ENCODE measurements around the gene ABCB10. TPM values are rescaled to one million over a fixed set of nuclear protein-coding genes. Genes with fewer than 3 reads are reported as not detected.
"Not testable (repeated sequence)": the region's sequence is repeated elsewhere in the genome, so short reads cannot be mapped to it uniquely, and the experiment has no call there.

The ABCB10 gene
- total RNA-seq, 2 experiments from 2014 or later, result 18.9 to 19.1 TPM

DNA sequence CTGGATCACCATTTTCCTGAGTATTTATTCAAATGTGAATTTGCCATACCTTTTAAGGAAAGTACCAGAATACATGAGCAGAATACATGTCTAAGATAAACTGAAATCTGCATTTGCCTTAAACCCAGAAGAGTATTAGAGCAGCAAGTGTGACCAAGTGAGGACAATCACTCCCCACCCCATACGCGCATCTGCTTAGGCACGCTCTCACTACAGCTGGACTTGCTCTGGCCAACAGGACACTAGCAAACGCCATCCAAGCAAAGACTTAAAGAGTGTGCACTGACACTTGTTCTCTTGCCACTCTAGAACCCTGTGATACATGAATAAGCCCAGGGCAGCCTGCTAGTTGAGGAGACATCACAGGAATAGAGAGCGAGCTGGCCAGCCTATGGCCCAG, 76.0 kb downstream of the ABCB10 start:
- Mint-ChIP-seq H3K27ac (no peak overlapping the region), H3K4me3 (no peak overlapping the region), H3K36me3 (ENCODE audit: low read depth) (peaks cover 35% of the 10 kb centered on the region), H3K9me3 (no peaks in the 10 kb centered on the region), H3K4me1 (ENCODE audit: low read depth) (no peaks in the 10 kb centered on the region), H3K27me3 (ENCODE audit: low read depth) (no peaks in the 10 kb centered on the region)
- DNase-seq, result no peak
- intact Hi-C loops (cut with micrococcal nuclease), result loop anchor here (1.0 kb wide), 1 partner anchor 224 kb away; no protein-coding TSS in a partner anchor
- CTCF ChIA-PET, result interaction anchor here (0.6 to 3.6 kb wide), 13 partner anchors 9 to 229 kb away, joined by 3 to 54 read pairs (median 4); no protein-coding TSS in a partner anchor

DNA sequence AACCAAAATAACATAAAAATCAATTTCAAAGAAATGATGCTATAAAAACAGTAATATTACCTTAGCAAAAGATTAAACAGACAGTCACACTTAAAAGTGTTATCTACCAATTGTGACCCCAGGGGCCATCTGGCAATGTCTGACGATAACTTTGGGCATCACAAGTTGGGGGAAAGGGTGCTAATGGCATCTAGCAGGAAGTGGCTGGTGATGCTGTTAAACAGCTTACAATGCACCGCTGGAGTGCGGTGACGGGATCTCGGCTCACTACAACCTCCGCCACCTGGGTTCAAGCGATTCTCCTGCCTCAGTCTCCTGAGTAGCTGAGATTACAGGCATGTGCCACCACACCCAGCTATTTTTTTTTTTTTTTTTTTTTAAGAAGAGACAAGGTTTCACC, 78.0 kb downstream of the ABCB10 start:
- no peak for DNase-seq
- H3K27ac Mint-ChIP-seq, result no peak overlapping the region
- intact Hi-C loops (cut with micrococcal nuclease), result no loop called here
- no peak overlapping the region for H3K4me3 Mint-ChIP-seq
- CTCF ChIA-PET, result interaction anchor here (0.6 to 2.2 kb wide), 7 partner anchors 8 to 754 kb away, joined by 3 to 11 read pairs (median 4); no protein-coding TSS in a partner anchor
- no peaks in the 10 kb centered on the region for H3K9me3 Mint-ChIP-seq
- no peaks in the 10 kb centered on the region for H3K27me3 Mint-ChIP-seq (ENCODE audit: low read depth)
- no peaks in the 10 kb centered on the region for H3K4me1 Mint-ChIP-seq (ENCODE audit: low read depth)
- peaks cover 26% of the 10 kb centered on the region for H3K36me3 Mint-ChIP-seq (ENCODE audit: low read depth)

- H3K9me3 Mint-ChIP-seq, result no peaks in the 10 kb centered on the region
- no peak for DNase-seq
- H3K27me3 Mint-ChIP-seq (ENCODE audit: low read depth), result no peaks in the 10 kb centered on the region
- H3K27ac Mint-ChIP-seq, result no peak overlapping the region
- peaks cover 25% of the 10 kb centered on the region for H3K36me3 Mint-ChIP-seq (ENCODE audit: low read depth)
- intact Hi-C loops (cut with micrococcal nuclease), result no loop called here
- no peaks in the 10 kb centered on the region for H3K4me1 Mint-ChIP-seq (ENCODE audit: low read depth)
- H3K4me3 Mint-ChIP-seq, result no peak overlapping the region
- CTCF ChIA-PET, result interaction anchor here (0.6 to 1.7 kb wide), 5 partner anchors 11 to 754 kb away, joined by 3 to 6 read pairs (median 4); no protein-coding TSS in a partner anchor
Observed at GRCh38 chr1:229479660-229480399, 78.7 kb downstream of the ABCB10 start.

GRCh38 chr1:229478852-229479251, 79.7 kb downstream of the ABCB10 start:
- Mint-ChIP-seq H3K9me3 (no peaks in the 10 kb centered on the region), H3K27me3 (ENCODE audit: low read depth) (no peaks in the 10 kb centered on the region), H3K27ac (no peak overlapping the region), H3K36me3 (ENCODE audit: low read depth) (peaks cover 28% of the 10 kb centered on the region), H3K4me1 (ENCODE audit: low read depth) (no peaks in the 10 kb centered on the region), H3K4me3 (no peak overlapping the region)
- CTCF ChIA-PET, result interaction anchor here (0.7 to 1.1 kb wide), 2 partner anchors 38 to 220 kb away, joined by 3 read pairs; no protein-coding TSS in a partner anchor
- no peak for DNase-seq
- intact Hi-C loops (cut with micrococcal nuclease), result no loop called here

DNA sequence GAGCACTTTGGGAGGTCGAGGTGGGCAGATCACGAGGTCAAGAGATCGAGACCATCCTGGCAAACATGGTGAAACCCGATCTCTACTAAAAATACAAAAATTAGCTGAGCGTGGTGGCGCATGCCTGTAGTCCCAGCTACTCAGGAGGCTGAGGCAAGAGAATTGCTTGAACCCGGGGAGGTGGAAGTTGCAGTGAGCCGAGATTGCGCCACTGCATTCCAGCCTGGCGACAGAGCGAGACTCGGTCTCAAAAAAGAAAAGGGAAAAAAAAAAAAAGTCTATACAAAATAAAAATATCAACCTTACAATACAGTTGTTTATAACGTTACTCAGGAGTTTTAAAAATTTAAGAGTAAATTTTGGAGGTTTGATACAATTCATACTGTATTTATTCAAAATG, 82.6 kb downstream of the ABCB10 start:
- H3K36me3 Mint-ChIP-seq (ENCODE audit: low read depth), result peaks cover 28% of the 10 kb centered on the region
- intact Hi-C loops (cut with micrococcal nuclease); H3K4me1 Mint-ChIP-seq (ENCODE audit: low read depth); H3K27me3 Mint-ChIP-seq (ENCODE audit: low read depth); H3K9me3 Mint-ChIP-seq; DNase-seq; H3K27ac Mint-ChIP-seq; H3K4me3 Mint-ChIP-seq: not testable (repeated sequence)
- CTCF ChIA-PET, result interaction anchor here (0.6 to 1.2 kb wide), 3 partner anchors 218 to 812 kb away, joined by 5 read pairs; no protein-coding TSS in a partner anchor

DNA sequence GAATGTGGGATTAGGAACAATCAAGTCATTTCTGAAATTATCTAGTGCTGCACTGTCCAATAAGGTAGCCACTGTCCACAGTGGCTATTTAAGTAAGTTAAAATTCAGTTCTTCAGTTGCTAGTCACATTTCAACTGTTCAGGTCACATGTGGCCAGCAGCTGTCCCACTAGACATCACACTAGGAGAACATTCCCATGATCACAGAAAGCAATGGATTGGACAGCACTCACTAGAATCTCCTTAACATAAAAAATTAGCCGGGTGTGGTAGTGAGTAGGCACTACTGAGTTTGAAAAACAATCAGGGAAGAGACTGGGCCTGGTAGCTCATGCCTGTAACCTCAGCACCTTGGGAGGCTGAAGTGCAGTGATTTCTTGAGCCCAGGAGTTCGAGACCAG, 84.0 kb downstream of the ABCB10 start:
- CTCF ChIA-PET, result no interaction called here
- no peaks in the 10 kb centered on the region for H3K9me3 Mint-ChIP-seq
- intact Hi-C loops (cut with micrococcal nuclease), result no loop called here
- peaks cover 32% of the 10 kb centered on the region for H3K36me3 Mint-ChIP-seq (ENCODE audit: low read depth)
- no peak overlapping the region for H3K4me3 Mint-ChIP-seq
- no peak overlapping the region for H3K27ac Mint-ChIP-seq
- no peaks in the 10 kb centered on the region for H3K27me3 Mint-ChIP-seq (ENCODE audit: low read depth)
- no peak for DNase-seq
- H3K4me1 Mint-ChIP-seq (ENCODE audit: low read depth), result no peaks in the 10 kb centered on the region

DNA sequence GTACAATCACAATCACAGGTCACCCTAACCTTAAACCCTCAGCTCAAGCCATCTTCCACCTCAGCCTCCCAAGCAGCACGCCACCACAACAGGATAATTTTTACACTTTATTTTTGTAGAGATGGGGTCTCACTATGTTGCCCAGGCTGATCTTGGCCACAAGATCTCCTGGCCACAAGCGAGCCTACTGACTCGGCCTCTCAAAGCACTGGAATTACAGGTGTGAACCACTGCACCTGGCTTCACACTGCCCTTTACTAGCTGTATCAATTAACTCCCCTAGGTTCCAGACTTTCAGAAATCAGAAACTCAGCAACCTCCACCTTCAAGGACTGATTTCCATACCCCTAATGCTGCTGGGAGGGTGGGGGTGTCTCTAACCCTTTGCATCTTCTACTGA, 87.3 kb downstream of the ABCB10 start:
- no peaks in the 10 kb centered on the region for H3K27me3 Mint-ChIP-seq (ENCODE audit: low read depth)
- no peak overlapping the region for H3K4me3 Mint-ChIP-seq
- intact Hi-C loops (cut with micrococcal nuclease), result no loop called here
- DNase-seq, result no peak
- CTCF ChIA-PET, result interaction anchor here (0.8 kb wide), 1 partner anchor 18 kb away, joined by 3 read pairs; no protein-coding TSS in a partner anchor
- H3K9me3 Mint-ChIP-seq, result no peaks in the 10 kb centered on the region
- peaks cover 31% of the 10 kb centered on the region for H3K36me3 Mint-ChIP-seq (ENCODE audit: low read depth)
- H3K27ac Mint-ChIP-seq, result no peak overlapping the region
- no peaks in the 10 kb centered on the region for H3K4me1 Mint-ChIP-seq (ENCODE audit: low read depth)

DNA sequence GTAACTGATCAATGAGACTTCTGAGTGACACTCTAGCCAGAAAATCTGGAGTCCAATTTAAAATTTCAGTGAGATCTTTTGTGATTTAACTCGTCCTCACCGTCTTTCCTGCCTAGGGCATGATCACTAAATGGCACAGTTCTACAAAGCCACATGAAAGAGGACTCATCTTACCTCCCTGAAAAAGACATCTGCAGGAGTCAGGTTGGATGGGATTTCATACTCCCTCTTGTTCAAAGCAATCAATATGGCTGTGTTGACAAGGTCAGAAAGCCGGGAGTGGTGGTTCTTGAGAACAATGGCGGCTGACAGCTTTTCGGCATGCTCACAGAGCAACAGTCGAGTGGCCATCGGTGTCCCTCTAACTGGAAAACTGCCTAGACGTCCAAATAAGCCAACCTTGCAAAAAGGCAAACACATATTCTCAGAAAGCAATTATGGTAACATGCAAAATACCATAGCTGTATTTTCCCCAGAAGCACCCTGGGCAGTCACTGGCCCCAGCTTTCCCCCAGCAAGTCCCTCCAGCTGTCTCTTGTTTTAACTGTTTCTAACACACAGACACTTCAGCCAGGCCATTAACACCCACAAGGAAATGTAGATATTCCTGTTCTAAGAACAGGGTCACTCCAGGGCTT, 88.0 kb downstream of the ABCB10 start:
- H3K27me3 Mint-ChIP-seq (ENCODE audit: low read depth), result no peaks in the 10 kb centered on the region
- no peaks in the 10 kb centered on the region for H3K4me1 Mint-ChIP-seq (ENCODE audit: low read depth)
- H3K9me3 Mint-ChIP-seq, result no peaks in the 10 kb centered on the region
- H3K4me3 Mint-ChIP-seq, result no peak overlapping the region
- intact Hi-C loops (cut with micrococcal nuclease), result no loop called here
- CTCF ChIA-PET, result interaction anchor here (0.6 to 0.8 kb wide), 2 partner anchors 18 to 209 kb away, joined by 3 read pairs; no protein-coding TSS in a partner anchor
- peaks cover 31% of the 10 kb centered on the region for H3K36me3 Mint-ChIP-seq (ENCODE audit: low read depth)
- DNase-seq, result no peak
- no peak overlapping the region for H3K27ac Mint-ChIP-seq

DNA sequence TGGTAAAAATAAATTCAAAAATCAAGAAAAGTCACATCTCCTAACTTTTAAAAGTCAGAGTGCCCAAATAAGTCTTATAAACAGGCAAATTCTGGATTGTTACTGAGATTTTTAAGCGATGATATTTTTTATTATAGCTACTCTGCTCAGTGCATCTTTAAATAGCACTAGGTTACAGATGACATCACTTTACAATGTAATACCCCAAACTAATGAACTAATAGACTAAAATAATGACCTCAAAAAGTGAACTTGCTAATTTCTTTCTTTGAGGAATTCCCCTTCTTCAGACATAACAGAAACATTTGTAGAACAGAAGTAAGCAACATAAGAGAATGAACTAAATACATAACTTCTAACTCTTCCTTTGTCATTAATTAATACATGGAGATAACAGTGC, 91.6 kb downstream of the ABCB10 start:
- Mint-ChIP-seq H3K27ac (no peak overlapping the region), H3K4me1 (ENCODE audit: low read depth) (no peaks in the 10 kb centered on the region), H3K9me3 (no peaks in the 10 kb centered on the region), H3K36me3 (ENCODE audit: low read depth) (peaks cover 36% of the 10 kb centered on the region), H3K27me3 (ENCODE audit: low read depth) (no peaks in the 10 kb centered on the region), H3K4me3 (no peak overlapping the region)
- CTCF ChIA-PET, result interaction anchor here (1.0 kb wide), 1 partner anchor 15 kb away, joined by 4 read pairs; no protein-coding TSS in a partner anchor
- intact Hi-C loops (cut with micrococcal nuclease), result no loop called here
- DNase-seq, result no peak

Other genes starting within 250 kb of the ABCB10 start
- gene CCSAP, start 215.7 kb downstream of the ABCB10 start, total RNA-seq, result 1 to 10 TPM; 4.9 to 5.0 TPM
- not detected for gene ACTA1, start 124.6 kb downstream of the ABCB10 start, total RNA-seq
- gene NUP133, start 50.4 kb downstream of the ABCB10 start, total RNA-seq, result 10 to 100 TPM; 53.9 to 57.2 TPM
- gene TAF5L, start 67.4 kb upstream of the ABCB10 start, total RNA-seq, result 10 to 100 TPM; 10.3 TPM
- gene URB2, start 67.5 kb upstream of the ABCB10 start, total RNA-seq, result 10 to 100 TPM in 1 of 2 experiments, 1 to 10 TPM in 1; 9.5 to 10.0 TPM